DOHH2 (cell line): ENCODE results near the gene STX8.

Experiments
- H3F3A ChIP-seq: fragments of 200-600 bp; sonication (generic), shearing (Covaris generic); 2 replicates; pipeline ENCODE4 v1.6.0; 2016; ENCODE audit warnings: antibody characterized with exemption, mild to moderate bottlenecking; ENCODE audit not compliant: control insufficient read depth, insufficient read depth
- H3K27ac ChIP-seq: fragments of 200-600 bp; sonication (generic); 2 replicates; pipeline ENCODE4 v1.5.1; 2014; ENCODE audit warnings: low read depth, mild to moderate bottlenecking, low read length, moderate library complexity
- H3K27me3 ChIP-seq: fragments of 200-600 bp; sonication (generic); 2 replicates; pipeline ENCODE4 v1.6.1; 2014; ENCODE audit warnings: mild to moderate bottlenecking, low read length, mixed read lengths; ENCODE audit not compliant: control insufficient read depth
- H3K36me3 ChIP-seq: fragments of 200-600 bp; sonication (generic); 2 replicates; pipeline ENCODE4 v1.6.1; 2014; ENCODE audit warnings: mild to moderate bottlenecking, low read length, moderate library complexity, mixed read lengths; ENCODE audit not compliant: control insufficient read depth
- H3K4me1 ChIP-seq: fragments of 200-600 bp; sonication (generic); 2 replicates; pipeline ENCODE4 v1.6.1; 2014; ENCODE audit warnings: mild to moderate bottlenecking, low read length, mixed read lengths; ENCODE audit not compliant: control insufficient read depth
- H3K4me2 ChIP-seq: fragments of 200-600 bp; sonication (generic); 2 replicates; pipeline ENCODE4 v1.6.0; 2014; ENCODE audit warnings: mild to moderate bottlenecking, low read length, moderate library complexity
- H3K4me3 ChIP-seq: fragments of 200-600 bp; sonication (generic); 2 replicates; pipeline ENCODE4 v1.5.1; 2014; ENCODE audit warnings: mild to moderate bottlenecking, low read length, mixed read lengths
- H3K79me2 ChIP-seq: fragments of 200-600 bp; sonication (generic); 2 replicates; pipeline ENCODE4 v1.6.1; 2014; ENCODE audit warnings: mild to moderate bottlenecking, low read length, mixed read lengths; ENCODE audit not compliant: control insufficient read depth
- H3K9me2 ChIP-seq: fragments of 200-600 bp; sonication (generic); replicated peaks from 2 replicates; pipeline ENCODE4 v1.6.1; 2014; ENCODE audit warnings: mild to moderate bottlenecking, low read length, mixed read lengths; ENCODE audit not compliant: control insufficient read depth
- H3K9me3 ChIP-seq: fragments of 200-600 bp; sonication (generic); 2 replicates; pipeline ENCODE4 v1.6.1; 2014; ENCODE audit warnings: antibody characterized with exemption, low read length, mixed read lengths; ENCODE audit not compliant: control insufficient read depth, insufficient read depth
- H4K20me1 ChIP-seq: fragments of 200-600 bp; sonication (generic); 2 replicates; pipeline ENCODE4 v1.6.0; 2014; ENCODE audit warnings: low read depth, mild to moderate bottlenecking, antibody characterized with exemption, low read length, moderate library complexity; ENCODE audit not compliant: control insufficient read depth, insufficient read depth
- EZH2phosphoT487 ChIP-seq: fragments of 200-600 bp; sonication (generic); IDR thresholded peaks from 2 replicates; pipeline ENCODE4 v1.6.1; 2017; ENCODE audit warnings: borderline replicate concordance, mild to moderate bottlenecking, antibody characterized with exemption, low read length, moderate library complexity, mixed read lengths
- TF ChIP-seq, protein P1 (sequence below): fragments of 200-600 bp; sonication (generic); IDR thresholded peaks from one replicate; pipeline ENCODE4 v1.5.1; 2014; ENCODE audit warnings: antibody characterized with exemption, mild to moderate bottlenecking, low read depth, low read length; ENCODE audit not compliant: poor library complexity, severe bottlenecking

Gene STX8

DNA sequence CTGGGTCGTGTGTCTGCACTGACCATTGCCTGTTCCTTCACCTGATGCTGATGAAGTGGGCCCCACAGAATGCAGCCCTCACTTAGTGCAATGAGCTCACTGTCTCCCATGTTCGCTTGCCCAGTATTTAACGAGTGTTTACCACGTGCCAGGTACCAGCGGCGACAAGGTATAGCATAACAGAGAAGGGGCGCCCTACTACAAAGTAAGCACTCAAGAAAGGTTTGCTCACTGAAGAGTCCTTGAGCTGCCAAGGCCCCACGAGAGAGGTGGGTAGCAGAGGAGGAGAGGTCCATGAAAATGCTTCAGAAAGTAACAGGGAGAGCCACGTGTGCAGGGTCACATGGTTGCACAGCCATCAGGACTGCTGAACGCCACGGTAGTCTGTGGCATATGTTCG lies 324.3 kb downstream of the STX8 start:
- TF ChIP-seq EZH2phosphoT487 = no peak
- TF ChIP-seq, protein P1, sequence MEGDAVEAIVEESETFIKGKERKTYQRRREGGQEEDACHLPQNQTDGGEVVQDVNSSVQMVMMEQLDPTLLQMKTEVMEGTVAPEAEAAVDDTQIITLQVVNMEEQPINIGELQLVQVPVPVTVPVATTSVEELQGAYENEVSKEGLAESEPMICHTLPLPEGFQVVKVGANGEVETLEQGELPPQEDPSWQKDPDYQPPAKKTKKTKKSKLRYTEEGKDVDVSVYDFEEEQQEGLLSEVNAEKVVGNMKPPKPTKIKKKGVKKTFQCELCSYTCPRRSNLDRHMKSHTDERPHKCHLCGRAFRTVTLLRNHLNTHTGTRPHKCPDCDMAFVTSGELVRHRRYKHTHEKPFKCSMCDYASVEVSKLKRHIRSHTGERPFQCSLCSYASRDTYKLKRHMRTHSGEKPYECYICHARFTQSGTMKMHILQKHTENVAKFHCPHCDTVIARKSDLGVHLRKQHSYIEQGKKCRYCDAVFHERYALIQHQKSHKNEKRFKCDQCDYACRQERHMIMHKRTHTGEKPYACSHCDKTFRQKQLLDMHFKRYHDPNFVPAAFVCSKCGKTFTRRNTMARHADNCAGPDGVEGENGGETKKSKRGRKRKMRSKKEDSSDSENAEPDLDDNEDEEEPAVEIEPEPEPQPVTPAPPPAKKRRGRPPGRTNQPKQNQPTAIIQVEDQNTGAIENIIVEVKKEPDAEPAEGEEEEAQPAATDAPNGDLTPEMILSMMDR = no peak
- no peak overlapping the region for H3K27ac ChIP-seq
- peaks cover 8% of the 10 kb centered on the region for H3K4me1 ChIP-seq
- H3K36me3 ChIP-seq = no peaks in the 10 kb centered on the region
- no peaks in the 10 kb centered on the region for H3K9me3 ChIP-seq
- no peaks in the 10 kb centered on the region for H3F3A ChIP-seq
- no peaks in the 10 kb centered on the region for H3K9me2 ChIP-seq
- H3K79me2 ChIP-seq = no peaks in the 10 kb centered on the region
- H3K27me3 ChIP-seq = no peaks in the 10 kb centered on the region
- H4K20me1 ChIP-seq = 0 out of 2 replicates have a peak, but pooled peaks cover 5% of the 10 kb centered on the region
- no peak overlapping the region for H3K4me3 ChIP-seq
- no peak overlapping the region for H3K4me2 ChIP-seq

DNA sequence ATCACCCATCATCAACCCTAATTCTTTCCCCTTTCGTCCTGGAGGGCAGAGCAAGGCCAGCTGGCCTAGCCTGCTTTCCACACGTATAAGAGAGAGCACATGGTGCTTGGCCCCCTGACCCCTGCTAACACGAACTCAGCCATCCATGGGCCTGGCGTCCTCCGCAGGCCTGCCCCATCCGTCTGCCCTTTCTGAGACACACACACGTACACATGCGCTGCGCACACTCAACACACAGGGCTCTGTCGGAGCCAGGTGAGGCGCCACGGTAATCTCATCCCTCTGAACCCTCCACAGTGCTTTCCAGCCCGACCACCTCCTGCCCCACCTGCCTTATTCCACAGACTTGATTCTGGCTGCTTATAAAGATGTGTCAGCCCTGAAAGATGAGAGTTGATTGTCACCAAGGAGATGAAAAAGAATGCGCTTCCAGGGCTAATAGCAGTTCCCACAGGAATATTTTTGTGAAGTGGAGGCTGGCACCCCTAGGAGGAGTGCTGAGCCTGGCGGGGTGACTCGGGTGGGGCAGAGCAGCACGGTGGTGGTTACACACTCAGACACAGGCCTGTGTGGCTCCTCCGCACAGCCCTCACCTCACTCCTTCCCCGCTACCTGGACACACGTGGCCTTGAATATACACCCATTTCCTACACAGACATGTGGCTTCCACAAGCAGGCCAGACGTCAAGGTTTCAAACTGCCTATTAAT lies 326.2 kb downstream of the STX8 start:
- no peaks in the 10 kb centered on the region for H4K20me1 ChIP-seq
- H3F3A ChIP-seq = no peaks in the 10 kb centered on the region
- no peaks in the 10 kb centered on the region for H3K27me3 ChIP-seq
- no peaks in the 10 kb centered on the region for H3K4me1 ChIP-seq
- H3K36me3 ChIP-seq = no peaks in the 10 kb centered on the region
- no peak overlapping the region for H3K4me3 ChIP-seq
- H3K4me2 ChIP-seq = no peak overlapping the region
- no peak overlapping the region for H3K27ac ChIP-seq
- no peaks in the 10 kb centered on the region for H3K9me3 ChIP-seq
- TF ChIP-seq, protein P1 = no peak
- TF ChIP-seq EZH2phosphoT487 = no peak
- no peaks in the 10 kb centered on the region for H3K79me2 ChIP-seq
- no peaks in the 10 kb centered on the region for H3K9me2 ChIP-seq

DNA sequence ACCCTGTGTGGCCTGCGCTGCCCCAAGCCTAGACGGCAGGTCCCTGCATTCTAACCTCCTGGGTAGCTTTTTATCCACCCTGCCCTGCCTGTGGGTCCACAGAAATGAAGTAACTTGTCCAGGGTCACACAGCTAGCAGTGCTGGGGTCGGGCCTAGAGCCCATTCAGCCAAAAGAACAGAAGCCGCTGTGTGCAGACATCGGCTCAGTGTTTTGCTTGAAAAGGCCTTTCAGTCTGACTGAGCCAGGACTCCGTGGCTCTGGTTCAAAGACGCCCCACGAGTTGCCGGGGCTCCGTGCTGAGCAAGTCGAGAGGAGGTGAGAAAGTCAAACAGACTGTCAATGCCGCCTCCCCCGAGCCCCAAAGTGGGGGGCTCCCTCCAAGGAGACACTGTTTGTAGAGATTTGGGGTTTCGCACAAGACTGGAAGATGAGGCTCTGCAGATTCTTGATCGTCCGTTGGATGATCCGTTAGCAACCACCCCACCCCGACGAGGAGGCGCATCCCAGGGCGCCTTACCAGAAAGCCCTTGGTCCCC lies 328.1 kb downstream of the STX8 start:
- Histone ChIP-seq H3K36me3 (no peaks in the 10 kb centered on the region), H3K9me2 (no peaks in the 10 kb centered on the region), H3K4me3 (no peak overlapping the region), H3K79me2 (no peaks in the 10 kb centered on the region), H3K4me1 (no peaks in the 10 kb centered on the region), H3K9me3 (no peaks in the 10 kb centered on the region), H3K4me2 (no peak overlapping the region), H3K27ac (no peak overlapping the region), H4K20me1 (no peaks in the 10 kb centered on the region), H3F3A (no peaks in the 10 kb centered on the region), H3K27me3 (no peaks in the 10 kb centered on the region)
- TF ChIP-seq, protein P1 = no peak
- no peak for TF ChIP-seq EZH2phosphoT487
